HAP-1 (cell line): ENCODE results near the gene HHATL.
A peak's percentile ranks its signal among the peaks of the same experiment; 100 is the strongest.

ENCODE experiments used
- DNase-seq, 2 experiments: peaks; one replicate each; pipeline ENCODE4 v3.0.0-alpha.2; 2016 to 2020; ENCODE audit warnings: low spot score in 2 of 2
- H3K27me3 ChIP-seq: fragments of 250-450 bp; sonication (Bioruptor Pico); 2 replicates; pipeline ENCODE4 v1.5.1; 2020; ENCODE audit warnings: low read depth, mild to moderate bottlenecking, moderate library complexity
- H3K36me3 ChIP-seq: fragments of 250-450 bp; sonication (Bioruptor Pico); replicated peaks from 2 replicates; pipeline ENCODE4 v1.5.1; 2020; ENCODE audit warnings: mild to moderate bottlenecking
- H3K4me1 ChIP-seq: fragments of 250-450 bp; sonication (Bioruptor Pico); 2 replicates; pipeline ENCODE4 v1.5.1; 2020; ENCODE audit warnings: mild to moderate bottlenecking
- H3K4me3 ChIP-seq: fragments of 250-450 bp; sonication (Bioruptor Pico); 2 replicates; pipeline ENCODE4 v1.5.1; 2020; ENCODE audit warnings: mild to moderate bottlenecking, moderate library complexity
- H3K9me3 ChIP-seq: fragments of 250-450 bp; sonication (Bioruptor Pico); 2 replicates; pipeline ENCODE4 v1.5.1; 2020; ENCODE audit warnings: mild to moderate bottlenecking, moderate library complexity
- in situ Hi-C: fragments of 300-500 bp; cut with MboI; formaldehyde crosslinking; loops from 3 replicates; pipeline ENCODE4 v1.14.3; 2020; ENCODE audit warnings: low sequenced_read_pairs, inconsistent platforms, mixed read lengths

HHATL gene

DNA sequence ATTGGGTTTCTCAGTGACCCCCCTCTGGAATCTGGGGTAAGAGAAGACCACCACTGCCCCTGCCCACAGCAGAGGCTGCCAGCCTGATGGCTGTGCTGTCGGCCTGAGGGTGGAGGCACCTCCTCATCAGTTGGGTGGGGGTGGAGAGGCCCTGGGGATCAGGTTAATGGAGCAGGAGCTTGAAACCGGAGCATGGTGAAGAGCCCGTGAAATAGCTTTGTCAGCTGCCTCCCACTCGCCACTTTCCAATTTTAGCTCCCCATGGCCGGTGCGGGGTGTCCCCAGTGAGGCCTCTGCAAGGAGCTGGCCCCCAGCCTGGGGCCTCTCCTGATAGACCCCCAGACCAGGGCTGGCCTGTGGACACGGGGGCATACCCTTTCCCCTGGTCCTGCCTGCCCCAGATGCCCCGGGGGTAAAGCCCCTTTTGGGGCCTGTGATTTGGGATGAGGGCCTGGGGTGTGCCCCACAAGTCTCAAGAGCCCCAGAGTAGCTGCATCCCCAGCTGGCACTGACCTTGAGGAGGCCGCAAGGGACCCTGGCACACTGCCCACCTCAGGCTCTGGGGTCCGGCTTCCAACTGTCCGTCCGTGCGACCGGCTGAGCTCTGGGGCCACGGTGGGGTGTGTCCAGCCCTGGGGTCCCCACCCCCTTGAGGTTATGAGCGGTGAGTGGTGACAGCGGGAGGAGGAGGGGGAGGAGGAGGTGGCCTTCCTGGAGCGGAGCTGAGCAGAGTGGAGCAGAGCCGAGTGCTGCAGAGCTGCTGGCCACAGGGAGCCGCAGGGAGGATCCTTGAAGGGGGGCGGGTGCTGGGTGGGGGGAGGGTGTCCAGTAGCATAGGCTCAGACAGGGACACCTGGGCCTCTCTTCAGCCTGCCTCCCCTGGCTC lies at the start of gene HHATL:
TSS of gene HHATL (minus strand) at position 733 of the 886 bp plus-strand sequence. CDS start 1,972 bp downstream, outside the sequence.
- H3K9me3 ChIP-seq = no peaks in the 10 kb centered on the region
- in situ Hi-C loops = no loop called here

GRCh38 chr3:42751609-42752008 lies 49.0 kb upstream of the HHATL start:
- H3K4me3 ChIP-seq = no peak overlapping the region
- H3K4me1 ChIP-seq = no peaks in the 10 kb centered on the region
- H3K9me3 ChIP-seq = no peaks in the 10 kb centered on the region
- peaks cover 17% of the 10 kb centered on the region for H3K27me3 ChIP-seq
- no peak for DNase-seq
- no peaks in the 10 kb centered on the region for H3K36me3 ChIP-seq
- in situ Hi-C loops = no loop called here

More for the DNA sequence above, at the start of gene HHATL:
- DNase-seq = peak in 1 of 2 experiments; percentile 6
- no peaks in the 10 kb centered on the region for H3K36me3 ChIP-seq
- peaks cover 23% of the 10 kb centered on the region for H3K27me3 ChIP-seq
- no peaks in the 10 kb centered on the region for H3K4me1 ChIP-seq
- no peak within 1 kb of the TSS for H3K4me3 ChIP-seq

DNA sequence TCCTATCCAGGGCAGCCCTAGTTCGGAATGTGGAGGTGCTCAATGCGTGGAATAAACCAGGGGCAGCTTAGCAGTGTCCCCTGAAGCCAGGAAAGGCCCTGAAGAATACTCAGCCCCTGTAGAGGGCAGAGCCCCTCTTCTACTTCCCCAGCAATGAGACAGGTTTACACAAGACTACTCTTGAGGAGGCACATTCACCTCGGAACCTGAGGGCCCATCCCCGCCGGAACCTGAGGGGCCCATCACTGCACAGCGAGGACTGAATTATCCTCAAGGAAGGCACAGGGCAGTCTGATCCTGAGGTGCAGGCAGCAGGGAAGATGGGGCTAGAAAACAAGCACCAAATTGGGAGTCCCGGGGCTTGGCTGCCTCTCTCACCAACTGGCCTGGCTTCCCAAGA lies 48.2 kb upstream of the HHATL start:
- DNase-seq = no peak
- Histone ChIP-seq H3K36me3 (no peaks in the 10 kb centered on the region), H3K9me3 (no peaks in the 10 kb centered on the region), H3K27me3 (peaks cover 17% of the 10 kb centered on the region), H3K4me3 (no peak overlapping the region), H3K4me1 (peaks cover 4% of the 10 kb centered on the region)
- in situ Hi-C loops = no loop called here

GRCh38 chr3:42749753-42750231 lies 47.2 kb upstream of the HHATL start:
- in situ Hi-C loops = no loop called here
- H3K4me1 ChIP-seq = peaks cover 14% of the 10 kb centered on the region
- no peaks in the 10 kb centered on the region for H3K36me3 ChIP-seq
- H3K27me3 ChIP-seq = peaks cover 12% of the 10 kb centered on the region; the same call in 1 of the 2 replicates
- DNase-seq = no peak
- H3K4me3 ChIP-seq = no peak overlapping the region
- H3K9me3 ChIP-seq = no peaks in the 10 kb centered on the region

DNA sequence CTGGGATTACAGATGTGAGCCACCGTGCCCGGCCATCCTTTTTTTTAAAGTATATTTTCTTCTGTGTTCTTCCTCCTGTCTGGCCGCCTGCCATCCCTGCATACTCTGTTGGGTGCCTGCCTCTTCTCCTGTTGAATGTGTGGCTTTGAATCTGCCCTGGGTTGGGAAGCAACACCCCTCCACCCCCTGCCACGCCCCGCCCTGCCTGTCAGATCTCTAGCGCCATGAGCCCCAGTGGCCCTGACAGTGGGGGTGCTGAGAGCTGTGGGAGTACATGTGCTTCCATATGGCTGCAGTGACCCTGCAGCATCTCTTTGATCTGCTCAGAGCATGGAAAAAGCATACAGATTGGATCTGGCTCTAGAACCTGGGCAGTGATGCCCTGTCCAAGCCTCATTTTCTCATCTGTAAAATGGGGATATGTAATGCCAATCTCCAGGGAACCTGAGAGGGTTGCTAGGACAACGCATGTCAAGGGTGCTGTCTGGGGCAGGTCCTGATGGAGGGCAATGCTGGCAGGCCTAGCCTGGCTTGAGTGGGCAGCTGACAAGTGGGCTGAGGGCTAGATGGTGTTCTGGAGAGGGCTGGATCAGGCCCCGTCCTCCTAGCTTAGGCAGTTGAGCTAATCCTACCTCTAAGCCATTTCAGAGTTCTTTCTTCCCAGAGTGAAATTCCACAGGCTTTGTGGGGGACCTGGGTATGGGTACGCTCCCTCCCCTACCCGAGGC lies 46.6 kb upstream of the HHATL start:
- no peaks in the 10 kb centered on the region for H3K36me3 ChIP-seq
- H3K4me1 ChIP-seq = peaks cover 15% of the 10 kb centered on the region
- no peak for DNase-seq
- in situ Hi-C loops = no loop called here
- H3K9me3 ChIP-seq = no peaks in the 10 kb centered on the region
- H3K4me3 ChIP-seq = no peak overlapping the region
- peaks cover 9% of the 10 kb centered on the region; the same call in 1 of the 2 replicates for H3K27me3 ChIP-seq

- in situ Hi-C loops = no loop called here
- DNase-seq = no peak
- no peaks in the 10 kb centered on the region for H3K9me3 ChIP-seq
- H3K4me3 ChIP-seq = no peak overlapping the region
- no peaks in the 10 kb centered on the region for H3K27me3 ChIP-seq
- peaks cover 15% of the 10 kb centered on the region for H3K4me1 ChIP-seq
- no peaks in the 10 kb centered on the region for H3K36me3 ChIP-seq
Observed at GRCh38 chr3:42747581-42747980, 45.0 kb upstream of the HHATL start.

- H3K36me3 ChIP-seq = no peaks in the 10 kb centered on the region
- no peak for DNase-seq
- peaks cover 15% of the 10 kb centered on the region for H3K4me1 ChIP-seq
- H3K9me3 ChIP-seq = no peaks in the 10 kb centered on the region
- H3K27me3 ChIP-seq = no peaks in the 10 kb centered on the region
- no peak overlapping the region for H3K4me3 ChIP-seq
- in situ Hi-C loops = no loop called here
Observed at GRCh38 chr3:42746455-42747450, 44.2 kb upstream of the HHATL start.

GRCh38 chr3:42745776-42746454 lies 43.3 kb upstream of the HHATL start:
- no peaks in the 10 kb centered on the region for H3K27me3 ChIP-seq
- no peaks in the 10 kb centered on the region for H3K36me3 ChIP-seq
- DNase-seq = no peak
- no peak overlapping the region for H3K4me3 ChIP-seq
- H3K9me3 ChIP-seq = no peaks in the 10 kb centered on the region
- in situ Hi-C loops = no loop called here
- peaks cover 15% of the 10 kb centered on the region for H3K4me1 ChIP-seq

GRCh38 chr3:42745291-42745745 lies 42.7 kb upstream of the HHATL start:
- in situ Hi-C loops = no loop called here
- Histone ChIP-seq H3K4me3 (no peak overlapping the region), H3K36me3 (no peaks in the 10 kb centered on the region), H3K27me3 (no peaks in the 10 kb centered on the region), H3K4me1 (peaks cover 15% of the 10 kb centered on the region), H3K9me3 (no peaks in the 10 kb centered on the region)
- peak; percentile 53 to 83 for DNase-seq

DNA sequence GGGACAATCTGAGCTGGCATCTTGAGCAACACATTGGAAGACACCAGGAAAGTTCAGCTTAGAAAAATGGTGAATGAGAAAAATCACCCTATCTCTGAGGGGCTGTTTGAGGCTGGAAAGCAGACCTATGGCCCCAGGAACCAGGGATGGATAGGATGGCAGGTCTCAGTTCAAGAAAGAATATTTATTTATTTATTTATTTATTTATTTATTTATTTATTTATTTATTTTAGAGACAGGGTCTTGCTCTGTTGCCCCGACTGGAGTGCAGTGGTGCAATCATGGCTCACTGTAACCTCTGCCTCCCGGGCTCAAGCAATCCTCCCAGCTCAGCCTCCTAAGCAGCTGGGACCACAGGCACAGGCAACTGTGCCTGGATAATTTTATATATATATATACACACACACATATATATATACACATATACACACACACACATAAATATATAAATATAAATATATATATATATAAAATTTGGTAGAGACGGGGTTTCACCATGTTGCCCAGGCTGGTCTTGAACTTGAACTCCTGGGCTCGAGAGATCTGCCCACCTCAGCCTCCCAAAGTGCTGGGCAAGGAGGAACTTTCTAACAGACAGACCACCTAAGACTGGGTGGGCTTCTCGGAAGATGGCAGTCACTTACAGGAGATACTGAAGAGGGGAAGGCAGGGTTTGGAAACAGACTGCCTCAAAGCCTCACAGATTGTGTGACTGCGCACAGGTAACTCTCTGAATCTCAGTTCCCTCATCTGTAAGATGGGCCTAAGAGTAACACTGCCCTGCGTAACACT lies 40.8 kb upstream of the HHATL start:
- H3K27me3 ChIP-seq = no peaks in the 10 kb centered on the region

GRCh38 chr3:42742688-42743087 lies 40.1 kb upstream of the HHATL start:
- Histone ChIP-seq H3K36me3 (no peaks in the 10 kb centered on the region), H3K4me3 (no peak overlapping the region), H3K4me1 (peaks cover 15% of the 10 kb centered on the region), H3K9me3 (no peaks in the 10 kb centered on the region; the same call in 1 of the 2 replicates), H3K27me3 (no peaks in the 10 kb centered on the region)
- no peak for DNase-seq
- in situ Hi-C loops = no loop called here

More for the DNA sequence above, 40.8 kb upstream of the HHATL start:
- DNase-seq = no peak
- H3K9me3 ChIP-seq = no peaks in the 10 kb centered on the region
- no peaks in the 10 kb centered on the region for H3K36me3 ChIP-seq
- H3K4me3 ChIP-seq = no peak overlapping the region
- peaks cover 15% of the 10 kb centered on the region for H3K4me1 ChIP-seq
- in situ Hi-C loops = no loop called here

GRCh38 chr3:42742259-42742658 lies 39.7 kb upstream of the HHATL start:
- H3K9me3 ChIP-seq = no peaks in the 10 kb centered on the region; the same call in 1 of the 2 replicates
- peaks cover 15% of the 10 kb centered on the region for H3K4me1 ChIP-seq
- H3K4me3 ChIP-seq = no peak overlapping the region
- no peaks in the 10 kb centered on the region for H3K27me3 ChIP-seq
- in situ Hi-C loops = no loop called here
- no peaks in the 10 kb centered on the region for H3K36me3 ChIP-seq
- no peak for DNase-seq
